Endothelial cell of umbilical vein (primary cell): ENCODE results near the gene PLAA.

Source experiments
- JUN ChIP-seq: IDR thresholded peaks from 2 replicates; pipeline ENCODE4 v1.6.1; 2011; ENCODE audit warnings: borderline replicate concordance, low read depth; ENCODE audit not compliant: insufficient read length, insufficient read depth
- POLR2A ChIP-seq: IDR thresholded peaks from 2 replicates; pipeline ENCODE4 v1.6.1; 2012; ENCODE audit warnings: low read depth, mild to moderate bottlenecking, control low read depth, low read length
- TF ChIP-seq, protein P1 (sequence below), 2 donors: IDR thresholded peaks; 1 replicate in 1 of 2; 2 replicates in 1 of 2; pipeline ENCODE4 v1.5.1; 2011; ENCODE audit warnings: low read length in 2 of 2, mild to moderate bottlenecking in 2 of 2, moderate library complexity in 2 of 2, control low read depth in 1 of 2, inconsistent platforms in 1 of 2, low read depth in 1 of 2; ENCODE audit not compliant: insufficient read depth in 1 of 2; ENCODE audit errors: extremely low read depth in 1 of 2

- TF ChIP-seq, protein P1, sequence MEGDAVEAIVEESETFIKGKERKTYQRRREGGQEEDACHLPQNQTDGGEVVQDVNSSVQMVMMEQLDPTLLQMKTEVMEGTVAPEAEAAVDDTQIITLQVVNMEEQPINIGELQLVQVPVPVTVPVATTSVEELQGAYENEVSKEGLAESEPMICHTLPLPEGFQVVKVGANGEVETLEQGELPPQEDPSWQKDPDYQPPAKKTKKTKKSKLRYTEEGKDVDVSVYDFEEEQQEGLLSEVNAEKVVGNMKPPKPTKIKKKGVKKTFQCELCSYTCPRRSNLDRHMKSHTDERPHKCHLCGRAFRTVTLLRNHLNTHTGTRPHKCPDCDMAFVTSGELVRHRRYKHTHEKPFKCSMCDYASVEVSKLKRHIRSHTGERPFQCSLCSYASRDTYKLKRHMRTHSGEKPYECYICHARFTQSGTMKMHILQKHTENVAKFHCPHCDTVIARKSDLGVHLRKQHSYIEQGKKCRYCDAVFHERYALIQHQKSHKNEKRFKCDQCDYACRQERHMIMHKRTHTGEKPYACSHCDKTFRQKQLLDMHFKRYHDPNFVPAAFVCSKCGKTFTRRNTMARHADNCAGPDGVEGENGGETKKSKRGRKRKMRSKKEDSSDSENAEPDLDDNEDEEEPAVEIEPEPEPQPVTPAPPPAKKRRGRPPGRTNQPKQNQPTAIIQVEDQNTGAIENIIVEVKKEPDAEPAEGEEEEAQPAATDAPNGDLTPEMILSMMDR (IDR thresholded peaks at IDR 0.05; ENCODE audit: extremely low read depth in 1 of 2, insufficient read depth in 1 of 2, low read depth in 1 of 2, low read length in 2 of 2) = no peak
- TF ChIP-seq JUN (no peak), POLR2A (peak; percentile 77)
Measured at GRCh38 chr9:26946753-26947727, at the start of gene PLAA.
